ENCODE results near the gene OVOL1. TPM values are rescaled to one million over a fixed set of nuclear protein-coding genes. Genes with fewer than 3 reads are reported as not detected.

OVOL1 gene
- total RNA-seq, 5 donors from 2014 or later (not counting 1 experiment from before 2014, with no cell fraction given), result 0.12 to 0.13 TPM; not detected in 3

DNA sequence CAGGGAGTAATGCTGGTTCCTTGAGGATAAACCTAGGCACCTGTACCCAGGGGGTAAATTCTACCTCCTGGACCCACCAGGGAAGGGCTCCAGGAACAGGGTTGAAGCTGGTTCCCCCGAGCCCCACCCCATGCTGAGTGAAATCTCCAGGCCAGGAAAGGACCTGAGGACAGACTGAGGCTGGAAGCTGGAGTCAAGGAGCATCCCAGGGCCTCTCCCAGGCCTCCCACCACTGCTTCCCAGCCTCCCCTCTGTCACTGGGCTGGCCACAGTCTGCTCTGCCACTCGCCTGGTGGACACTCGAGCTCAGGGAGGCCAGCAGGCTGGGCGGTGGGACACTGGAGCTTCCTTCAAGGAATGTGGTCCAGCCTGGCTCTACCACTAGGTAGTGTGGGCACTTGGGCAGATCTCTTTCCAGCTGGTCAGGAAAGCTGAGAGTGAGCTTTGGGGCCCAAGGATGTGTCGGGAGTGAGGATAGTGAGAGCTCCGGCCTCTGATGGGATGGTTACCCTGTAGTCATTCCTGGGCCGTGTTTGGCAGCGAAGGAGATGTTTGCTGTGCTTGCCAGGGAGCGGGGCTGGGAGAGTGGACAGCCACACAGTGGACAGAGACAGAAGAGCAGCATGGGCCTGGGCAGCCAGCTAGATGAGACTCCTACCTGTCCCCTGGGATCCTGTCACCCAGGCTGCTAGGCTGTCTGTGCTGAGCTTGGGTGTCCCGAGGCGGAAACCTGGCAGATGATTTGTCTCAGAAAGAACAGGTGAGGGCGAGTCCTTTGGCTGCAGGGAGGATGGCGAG lies 3.4 kb downstream of the OVOL1 start:
- H3K27me3 ChIP-seq (replicated peaks in 1 of 2; ENCODE audit: control insufficient read depth in 2 of 2, extremely low read depth in 1 of 2, insufficient read depth in 2 of 2, low read length in 1 of 2), result peaks cover 0 to 76% of the 10 kb centered on the region in 2 experiments
- no peak overlapping the region for H3K27ac Mint-ChIP-seq

DNA sequence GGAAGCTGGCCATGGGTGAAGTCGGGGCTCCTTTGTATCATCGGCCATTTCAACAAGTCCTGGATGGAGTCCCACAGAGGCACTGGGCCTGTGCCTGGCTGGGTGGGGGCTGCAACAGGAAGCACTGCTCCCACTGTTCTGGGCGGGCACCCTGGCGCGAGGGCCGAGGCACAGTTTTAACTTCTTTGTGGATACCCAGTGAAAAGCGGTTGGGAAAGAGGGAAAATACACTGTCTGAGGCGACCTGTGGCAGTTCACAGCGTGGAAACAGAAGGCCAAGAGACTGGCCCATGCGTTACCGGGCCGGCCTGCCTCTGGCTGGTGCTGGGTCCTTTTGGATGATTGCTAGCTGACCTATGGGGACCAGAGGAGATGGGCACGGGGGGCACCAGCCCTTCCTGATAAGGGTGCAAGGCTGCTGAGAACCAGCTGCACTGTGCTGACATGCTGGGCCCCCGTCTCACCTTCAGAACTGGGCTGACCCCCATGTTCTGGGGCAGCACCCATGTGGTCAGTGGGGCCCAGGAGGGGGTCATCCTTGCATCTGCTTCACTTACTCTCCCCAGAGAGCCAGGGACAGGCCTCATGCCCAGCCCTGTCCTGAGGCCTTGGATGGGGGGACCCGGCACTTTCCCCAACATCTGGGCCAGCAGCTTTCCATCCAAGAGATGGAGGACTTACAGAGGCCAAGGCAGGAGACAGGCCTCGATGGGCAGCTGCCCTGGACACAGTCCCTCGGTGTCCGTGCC lies 4.2 kb downstream of the OVOL1 start:
- H3K9me3 Mint-ChIP-seq, result no peaks in the 10 kb centered on the region
- Histone ChIP-seq H3K36me3 (ENCODE audit: control insufficient read depth in 2 of 2, extremely low read depth in 1 of 2, insufficient read depth in 1 of 2, low read length in 1 of 2) (no peaks in the 10 kb centered on the region), H3K27ac (ENCODE audit: low read length) (peak overlapping the region; percentile 26), H3K27me3 (replicated peaks in 1 of 2; ENCODE audit: control insufficient read depth in 2 of 2, extremely low read depth in 1 of 2, insufficient read depth in 2 of 2, low read length in 1 of 2) (peaks cover 0 to 76% of the 10 kb centered on the region in 2 experiments), H3K4me1 (ENCODE audit: control insufficient read depth in 1 of 2, extremely low read depth in 1 of 2, insufficient read depth in 2 of 2, low read length in 2 of 2) (peaks cover 2 to 23% of the 10 kb centered on the region in 2 experiments), H3K9me3 (no peaks in the 10 kb centered on the region), H3K4me3 (ENCODE audit: control insufficient read depth in 1 of 2, extremely low read depth in 1 of 2, low read length in 1 of 2) (no peak overlapping the region)
- peaks cover 6 to 30% (median 14%) of the 10 kb centered on the region in 3 donors for H3K4me1 Mint-ChIP-seq
- ATAC-seq (replicated peaks in 1 of 4) (no peak), DNase-seq (no peak)
- ChIA-PET POLR2A (interaction anchor here in 1 of 2 donors (0.5 kb wide), 1 partner anchor 14 kb away, joined by 5 read pairs; no protein-coding TSS in a partner anchor), CTCF (interaction anchor here in 1 of 2 donors (1.2 kb wide), 1 partner anchor 11 kb away, joined by 4 read pairs; no protein-coding TSS in a partner anchor)
- no peak overlapping the region for H3K4me3 Mint-ChIP-seq
- H3K36me3 Mint-ChIP-seq, result no peaks in the 10 kb centered on the region
- H3K27me3 Mint-ChIP-seq, result peaks cover 25 to 42% of the 10 kb centered on the region in 2 donors
- H3K27ac Mint-ChIP-seq, result no peak overlapping the region
- WGBS (ENCODE audit: insufficient coverage), result 86% methylated on average over 18 of the region's 18 CpGs

More for the DNA sequence above, 3.4 kb downstream of the OVOL1 start:
- peaks cover 28 to 47% of the 10 kb centered on the region in 2 donors for H3K27me3 Mint-ChIP-seq
- H3K4me1 Mint-ChIP-seq, result peaks cover 13 to 38% (median 21%) of the 10 kb centered on the region in 3 donors
- no peaks in the 10 kb centered on the region for H3K9me3 ChIP-seq
- H3K27ac ChIP-seq (ENCODE audit: low read length), result no peak overlapping the region
- ChIA-PET CTCF (interaction anchor here in 1 of 2 donors (0.7 to 1.2 kb wide), 2 partner anchors 11 to 1178 kb away, joined by 3 to 4 read pairs; no protein-coding TSS in a partner anchor), POLR2A (interaction anchor here in 1 of 2 donors (0.5 kb wide), 1 partner anchor 15 kb away, joined by 5 read pairs; no protein-coding TSS in a partner anchor)
- ATAC-seq (replicated peaks in 1 of 4) (no peak), DNase-seq (no peak)
- H3K4me3 ChIP-seq (ENCODE audit: control insufficient read depth in 1 of 2, extremely low read depth in 1 of 2, low read length in 1 of 2), result no peak overlapping the region
- H3K4me1 ChIP-seq (ENCODE audit: control insufficient read depth in 1 of 2, extremely low read depth in 1 of 2, insufficient read depth in 2 of 2, low read length in 2 of 2), result peaks cover 3 to 30% of the 10 kb centered on the region in 2 experiments
- H3K36me3 ChIP-seq (ENCODE audit: control insufficient read depth in 2 of 2, extremely low read depth in 1 of 2, insufficient read depth in 1 of 2, low read length in 1 of 2), result no peaks in the 10 kb centered on the region
- no peaks in the 10 kb centered on the region for H3K9me3 Mint-ChIP-seq
- no peak overlapping the region for H3K4me3 Mint-ChIP-seq
- H3K36me3 Mint-ChIP-seq, result no peaks in the 10 kb centered on the region
- WGBS (ENCODE audit: insufficient coverage), result 87% methylated on average over 13 of the region's 13 CpGs

DNA sequence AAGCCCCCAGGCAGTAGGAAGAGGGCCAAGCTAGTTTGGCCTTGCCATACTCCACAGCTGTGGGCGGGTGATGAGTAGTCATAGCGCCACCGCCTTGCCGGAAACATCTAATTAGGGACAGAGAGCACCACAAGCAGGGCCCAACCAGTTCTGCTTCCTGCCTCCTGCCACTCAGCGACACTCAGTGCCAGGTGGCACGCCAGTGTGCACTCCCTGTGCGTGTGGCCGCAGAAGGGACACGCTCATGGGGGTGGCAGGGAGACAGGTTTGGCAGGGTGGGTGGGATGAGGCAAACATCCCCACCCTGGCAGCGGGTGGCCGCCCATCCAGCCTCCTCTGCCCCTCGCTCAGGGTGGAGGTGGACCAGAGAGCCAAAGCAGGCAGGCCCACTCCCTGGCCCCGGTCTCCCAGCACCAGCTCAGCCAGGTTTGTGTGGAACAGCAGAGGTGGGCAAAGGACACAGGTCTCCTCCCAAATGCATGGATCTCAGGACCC lies 4.9 kb downstream of the OVOL1 start:
- Histone ChIP-seq H3K27ac (ENCODE audit: low read length) (peak overlapping the region; percentile 26), H3K9me3 (no peaks in the 10 kb centered on the region), H3K27me3 (replicated peaks in 1 of 2; ENCODE audit: control insufficient read depth in 2 of 2, extremely low read depth in 1 of 2, insufficient read depth in 2 of 2, low read length in 1 of 2) (peaks cover 0 to 78% of the 10 kb centered on the region in 2 experiments), H3K4me3 (ENCODE audit: control insufficient read depth in 1 of 2, extremely low read depth in 1 of 2, low read length in 1 of 2) (no peak overlapping the region), H3K4me1 (ENCODE audit: control insufficient read depth in 1 of 2, extremely low read depth in 1 of 2, insufficient read depth in 2 of 2, low read length in 2 of 2) (peaks cover 0 to 17% of the 10 kb centered on the region in 2 experiments), H3K36me3 (ENCODE audit: control insufficient read depth in 2 of 2, extremely low read depth in 1 of 2, insufficient read depth in 1 of 2, low read length in 1 of 2) (no peaks in the 10 kb centered on the region)
- Mint-ChIP-seq H3K4me3 (no peak overlapping the region), H3K9me3 (no peaks in the 10 kb centered on the region), H3K27me3 (peaks cover 26 to 46% of the 10 kb centered on the region in 2 donors), H3K36me3 (no peaks in the 10 kb centered on the region), H3K4me1 (peaks cover 6 to 30% (median 14%) of the 10 kb centered on the region in 3 donors), H3K27ac (peak overlapping the region in 1 of 2 donors; percentile 44)
- WGBS (ENCODE audit: insufficient coverage), result 29% methylated on average over 11 of the region's 13 CpGs
- CTCF ChIA-PET, result no interaction called here
- ATAC-seq (replicated peaks in 1 of 4) (peak; percentile 66 to 87 (median 70)), DNase-seq (peak in 15 of 35 experiments; percentile 19 to 55 (median 38))
- POLR2A ChIA-PET, result no interaction called here

DNA sequence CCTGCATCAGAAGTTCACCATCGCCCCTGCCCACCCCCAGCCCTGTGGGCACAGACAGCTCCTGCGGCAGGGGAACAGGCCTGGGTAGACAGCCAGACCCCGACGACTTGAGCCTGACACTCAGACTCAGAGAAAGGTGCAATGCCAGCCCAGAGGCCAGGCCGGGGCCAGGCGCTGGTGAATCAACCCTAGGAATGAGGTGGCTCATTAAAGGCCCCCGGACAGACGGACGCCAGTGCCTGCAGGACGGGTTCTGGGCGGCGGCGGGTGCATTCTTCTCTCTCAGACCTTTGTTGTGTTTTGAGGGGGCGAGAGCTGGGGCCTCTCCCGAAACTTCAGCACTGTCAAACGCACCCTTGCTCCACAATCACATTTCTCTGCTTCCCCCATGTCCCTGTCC lies 5.6 kb downstream of the OVOL1 start:
- WGBS (ENCODE audit: insufficient coverage), result 80% methylated on average over 6 of the region's 16 CpGs
- H3K4me1 ChIP-seq (ENCODE audit: control insufficient read depth in 1 of 2, extremely low read depth in 1 of 2, insufficient read depth in 2 of 2, low read length in 2 of 2), result peaks cover 0 to 12% of the 10 kb centered on the region in 2 experiments
- H3K4me3 ChIP-seq (ENCODE audit: control insufficient read depth in 1 of 2, extremely low read depth in 1 of 2, low read length in 1 of 2), result no peak overlapping the region
- no peaks in the 10 kb centered on the region for H3K36me3 Mint-ChIP-seq
- H3K9me3 Mint-ChIP-seq, result no peaks in the 10 kb centered on the region
- H3K4me3 Mint-ChIP-seq, result no peak overlapping the region
- H3K36me3 ChIP-seq (ENCODE audit: control insufficient read depth in 2 of 2, extremely low read depth in 1 of 2, insufficient read depth in 1 of 2, low read length in 1 of 2), result no peaks in the 10 kb centered on the region
- CTCF ChIA-PET, result no interaction called here
- no peak overlapping the region for H3K27ac Mint-ChIP-seq
- POLR2A ChIA-PET, result no interaction called here
- DNase-seq (no peak), ATAC-seq (replicated peaks in 1 of 4) (no peak)
- H3K27ac ChIP-seq (ENCODE audit: low read length), result no peak overlapping the region
- peaks cover 6 to 28% (median 11%) of the 10 kb centered on the region in 3 donors for H3K4me1 Mint-ChIP-seq
- no peaks in the 10 kb centered on the region for H3K9me3 ChIP-seq
- H3K27me3 Mint-ChIP-seq, result peaks cover 22 to 49% of the 10 kb centered on the region in 2 donors
- peaks cover 0 to 77% of the 10 kb centered on the region in 2 experiments for H3K27me3 ChIP-seq (replicated peaks in 1 of 2; ENCODE audit: control insufficient read depth in 2 of 2, extremely low read depth in 1 of 2, insufficient read depth in 2 of 2, low read length in 1 of 2)

DNA sequence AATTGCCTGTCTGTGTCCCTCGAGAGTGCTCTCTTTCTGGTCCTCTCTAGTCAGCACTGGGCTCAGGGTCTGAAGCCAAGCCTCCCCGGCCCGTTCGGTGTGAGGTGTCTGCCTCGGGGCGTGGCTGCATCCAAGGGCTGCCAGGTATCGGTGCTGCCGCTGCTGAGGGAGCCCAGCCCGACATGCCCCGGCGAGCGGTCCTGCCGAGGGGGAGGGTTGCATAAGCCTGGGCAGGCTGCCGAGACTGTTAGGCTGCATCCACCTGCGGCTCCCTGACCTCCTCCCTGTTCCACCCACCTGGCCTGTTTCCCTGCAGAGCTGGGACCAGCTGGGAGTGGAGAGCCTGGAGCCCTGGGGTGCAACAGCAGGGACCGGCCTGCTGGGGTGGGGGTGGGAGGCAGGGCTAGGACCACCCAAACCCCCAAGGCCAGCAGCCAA lies 6.3 kb downstream of the OVOL1 start:
- Mint-ChIP-seq H3K9me3 (no peaks in the 10 kb centered on the region), H3K27ac (no peak overlapping the region), H3K36me3 (no peaks in the 10 kb centered on the region), H3K27me3 (peaks cover 19 to 45% of the 10 kb centered on the region in 2 donors), H3K4me3 (no peak overlapping the region), H3K4me1 (peaks cover 2 to 25% (median 9%) of the 10 kb centered on the region in 3 donors)
- no peak for DNase-seq
- CTCF ChIA-PET, result interaction anchor here in 1 of 2 donors (0.6 kb wide), 1 partner anchor 8 kb away, joined by 4 read pairs; no protein-coding TSS in a partner anchor
- H3K36me3 ChIP-seq (ENCODE audit: control insufficient read depth in 2 of 2, extremely low read depth in 1 of 2, insufficient read depth in 1 of 2, low read length in 1 of 2), result no peaks in the 10 kb centered on the region
- ATAC-seq (replicated peaks in 1 of 4), result no peak
- peaks cover 0 to 5% of the 10 kb centered on the region in 2 experiments for H3K4me1 ChIP-seq (ENCODE audit: control insufficient read depth in 1 of 2, extremely low read depth in 1 of 2, insufficient read depth in 2 of 2, low read length in 2 of 2)
- peaks cover 0 to 77% of the 10 kb centered on the region in 2 experiments for H3K27me3 ChIP-seq (replicated peaks in 1 of 2; ENCODE audit: control insufficient read depth in 2 of 2, extremely low read depth in 1 of 2, insufficient read depth in 2 of 2, low read length in 1 of 2)
- 87% methylated on average over 13 of the region's 16 CpGs for WGBS (ENCODE audit: insufficient coverage)
- H3K4me3 ChIP-seq (ENCODE audit: control insufficient read depth in 1 of 2, extremely low read depth in 1 of 2, low read length in 1 of 2), result no peak overlapping the region
- no peak overlapping the region for H3K27ac ChIP-seq (ENCODE audit: low read length)
- no peaks in the 10 kb centered on the region for H3K9me3 ChIP-seq
- POLR2A ChIA-PET, result no interaction called here

All from T-cell (primary cell).